ENCODE data around the gene TMEM43.

The TMEM43 gene

DNA sequence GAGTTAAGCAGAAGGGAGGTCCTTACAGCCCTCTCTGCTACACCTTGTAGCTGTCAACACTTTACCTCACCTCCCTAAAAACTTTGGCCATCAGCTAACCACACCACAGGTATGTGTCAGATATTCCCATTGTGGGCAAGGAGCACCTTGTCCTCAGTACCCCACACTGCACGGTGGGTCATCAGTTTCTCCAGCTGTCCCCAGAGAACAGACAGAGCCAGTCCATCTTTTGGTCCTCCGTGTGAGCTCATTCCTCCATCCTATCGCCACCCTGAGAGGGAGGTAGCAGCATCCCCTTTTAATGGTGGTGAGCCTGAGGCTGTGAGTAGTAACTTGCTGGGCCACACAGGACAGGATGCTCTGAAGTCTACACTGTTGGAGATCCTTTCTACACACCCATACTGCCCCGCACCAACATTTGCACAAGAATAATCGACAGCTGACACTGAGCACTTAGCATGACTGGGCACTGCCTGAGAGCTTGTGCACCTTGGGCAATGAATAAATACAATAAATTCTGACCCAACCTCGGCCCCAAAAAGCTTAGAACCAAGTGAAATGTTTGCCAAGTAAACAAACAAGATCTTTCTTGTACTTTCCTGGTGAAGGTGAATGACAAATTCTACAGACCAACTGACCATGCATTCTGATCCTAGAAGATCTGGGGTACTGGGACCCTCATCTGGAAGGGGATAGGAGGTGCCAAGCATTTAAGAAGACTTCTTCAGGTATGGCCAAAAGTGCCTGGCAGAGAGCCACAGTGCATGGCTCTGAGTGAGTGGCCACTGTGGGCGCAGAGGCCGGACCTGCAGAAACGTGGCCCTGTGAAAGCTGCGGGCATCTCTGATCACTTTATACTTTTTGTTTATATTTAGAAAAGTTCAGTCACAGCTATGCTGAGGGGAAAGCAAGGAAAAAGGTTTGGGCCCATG lies 7.1 kb upstream of the TMEM43 start:
- H3K27me3 ChIP-seq (ENCODE audit: insufficient read depth, poor library complexity, severe bottlenecking), result no peaks in the 10 kb centered on the region
- DNase-seq (ENCODE audit: low read depth in 1 of 2, low spot score in 1 of 2), result no peak
- no peak overlapping the region for H3K27ac ChIP-seq (replicated peaks)
- TF ChIP-seq, protein P1, sequence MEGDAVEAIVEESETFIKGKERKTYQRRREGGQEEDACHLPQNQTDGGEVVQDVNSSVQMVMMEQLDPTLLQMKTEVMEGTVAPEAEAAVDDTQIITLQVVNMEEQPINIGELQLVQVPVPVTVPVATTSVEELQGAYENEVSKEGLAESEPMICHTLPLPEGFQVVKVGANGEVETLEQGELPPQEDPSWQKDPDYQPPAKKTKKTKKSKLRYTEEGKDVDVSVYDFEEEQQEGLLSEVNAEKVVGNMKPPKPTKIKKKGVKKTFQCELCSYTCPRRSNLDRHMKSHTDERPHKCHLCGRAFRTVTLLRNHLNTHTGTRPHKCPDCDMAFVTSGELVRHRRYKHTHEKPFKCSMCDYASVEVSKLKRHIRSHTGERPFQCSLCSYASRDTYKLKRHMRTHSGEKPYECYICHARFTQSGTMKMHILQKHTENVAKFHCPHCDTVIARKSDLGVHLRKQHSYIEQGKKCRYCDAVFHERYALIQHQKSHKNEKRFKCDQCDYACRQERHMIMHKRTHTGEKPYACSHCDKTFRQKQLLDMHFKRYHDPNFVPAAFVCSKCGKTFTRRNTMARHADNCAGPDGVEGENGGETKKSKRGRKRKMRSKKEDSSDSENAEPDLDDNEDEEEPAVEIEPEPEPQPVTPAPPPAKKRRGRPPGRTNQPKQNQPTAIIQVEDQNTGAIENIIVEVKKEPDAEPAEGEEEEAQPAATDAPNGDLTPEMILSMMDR (IDR thresholded peaks at IDR 0.05; ENCODE audit: insufficient read depth, low read length), result no peak
- TF ChIP-seq, protein P2, sequence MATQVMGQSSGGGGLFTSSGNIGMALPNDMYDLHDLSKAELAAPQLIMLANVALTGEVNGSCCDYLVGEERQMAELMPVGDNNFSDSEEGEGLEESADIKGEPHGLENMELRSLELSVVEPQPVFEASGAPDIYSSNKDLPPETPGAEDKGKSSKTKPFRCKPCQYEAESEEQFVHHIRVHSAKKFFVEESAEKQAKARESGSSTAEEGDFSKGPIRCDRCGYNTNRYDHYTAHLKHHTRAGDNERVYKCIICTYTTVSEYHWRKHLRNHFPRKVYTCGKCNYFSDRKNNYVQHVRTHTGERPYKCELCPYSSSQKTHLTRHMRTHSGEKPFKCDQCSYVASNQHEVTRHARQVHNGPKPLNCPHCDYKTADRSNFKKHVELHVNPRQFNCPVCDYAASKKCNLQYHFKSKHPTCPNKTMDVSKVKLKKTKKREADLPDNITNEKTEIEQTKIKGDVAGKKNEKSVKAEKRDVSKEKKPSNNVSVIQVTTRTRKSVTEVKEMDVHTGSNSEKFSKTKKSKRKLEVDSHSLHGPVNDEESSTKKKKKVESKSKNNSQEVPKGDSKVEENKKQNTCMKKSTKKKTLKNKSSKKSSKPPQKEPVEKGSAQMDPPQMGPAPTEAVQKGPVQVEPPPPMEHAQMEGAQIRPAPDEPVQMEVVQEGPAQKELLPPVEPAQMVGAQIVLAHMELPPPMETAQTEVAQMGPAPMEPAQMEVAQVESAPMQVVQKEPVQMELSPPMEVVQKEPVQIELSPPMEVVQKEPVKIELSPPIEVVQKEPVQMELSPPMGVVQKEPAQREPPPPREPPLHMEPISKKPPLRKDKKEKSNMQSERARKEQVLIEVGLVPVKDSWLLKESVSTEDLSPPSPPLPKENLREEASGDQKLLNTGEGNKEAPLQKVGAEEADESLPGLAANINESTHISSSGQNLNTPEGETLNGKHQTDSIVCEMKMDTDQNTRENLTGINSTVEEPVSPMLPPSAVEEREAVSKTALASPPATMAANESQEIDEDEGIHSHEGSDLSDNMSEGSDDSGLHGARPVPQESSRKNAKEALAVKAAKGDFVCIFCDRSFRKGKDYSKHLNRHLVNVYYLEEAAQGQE (IDR thresholded peaks at IDR 0.05; ENCODE audit: insufficient replicate concordance, low read depth), result no peak
- TF ChIP-seq SPI1 (IDR thresholded peaks at IDR 0.05; ENCODE audit: borderline replicate concordance, low read depth) (no peak), GABPA (IDR thresholded peaks at IDR 0.05; ENCODE audit: low read depth) (no peak), POLR2AphosphoS5 (IDR thresholded peaks at IDR 0.05; ENCODE audit: low read depth) (no peak)
- H3K4me3 ChIP-seq (replicated peaks; ENCODE audit: insufficient read depth, low read length), result no peak overlapping the region

DNA sequence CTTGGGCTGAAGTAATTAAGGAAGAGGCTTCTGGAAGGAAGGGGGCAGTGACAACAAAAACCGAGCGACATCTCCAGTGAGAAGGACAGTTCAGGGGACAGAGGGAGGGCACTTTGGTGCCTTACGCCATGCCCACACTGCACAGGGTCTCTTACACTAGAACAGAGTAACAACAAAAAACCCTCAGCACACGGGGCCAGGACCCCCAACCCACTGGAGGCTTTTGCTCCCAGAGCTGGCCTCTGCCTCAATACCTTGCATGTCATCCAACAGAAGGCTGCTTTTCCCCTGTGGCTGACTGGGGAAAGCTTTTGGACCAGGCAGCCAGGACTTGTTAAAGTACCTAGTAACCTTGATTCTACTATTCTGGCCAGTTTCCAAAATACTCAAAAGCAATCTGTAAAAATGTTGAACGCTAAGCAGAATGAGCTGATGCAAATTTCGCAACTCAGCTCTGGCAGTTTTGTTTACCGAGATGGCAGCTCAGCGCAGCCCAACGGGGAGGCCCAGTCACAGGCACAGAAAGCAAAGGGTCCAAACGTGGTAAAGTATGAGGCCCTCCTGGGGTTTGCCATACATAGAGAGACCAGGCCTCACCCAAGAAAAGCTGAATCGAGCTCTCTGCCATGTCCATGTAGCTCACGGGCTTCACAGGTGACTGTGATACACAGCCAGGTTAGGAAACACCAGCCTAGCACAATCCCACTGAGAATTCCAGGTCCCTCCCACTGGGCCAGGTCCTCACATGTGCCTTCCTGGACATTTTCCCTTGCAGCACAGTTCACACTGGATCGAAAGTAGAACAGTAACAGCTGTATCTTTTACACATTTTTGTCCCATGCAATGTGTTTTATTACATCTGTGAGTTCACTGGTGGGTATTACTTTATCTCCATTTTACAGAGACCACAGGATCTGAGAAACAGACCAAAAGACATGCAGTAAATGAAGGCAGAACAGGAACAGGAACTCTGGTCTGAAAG lies 6.2 kb upstream of the TMEM43 start:
- TF ChIP-seq, protein P1 (IDR thresholded peaks at IDR 0.05; ENCODE audit: insufficient read depth, low read length), result no peak
- TF ChIP-seq POLR2AphosphoS5 (IDR thresholded peaks at IDR 0.05; ENCODE audit: low read depth) (no peak), GABPA (IDR thresholded peaks at IDR 0.05; ENCODE audit: low read depth) (no peak), SPI1 (IDR thresholded peaks at IDR 0.05; ENCODE audit: borderline replicate concordance, low read depth) (no peak)
- TF ChIP-seq, protein P2 (IDR thresholded peaks at IDR 0.05; ENCODE audit: insufficient replicate concordance, low read depth), result no peak
- no peaks in the 10 kb centered on the region for H3K27me3 ChIP-seq (ENCODE audit: insufficient read depth, poor library complexity, severe bottlenecking)
- DNase-seq (ENCODE audit: low read depth in 1 of 2, low spot score in 1 of 2), result no peak
- no peak overlapping the region for H3K4me3 ChIP-seq (replicated peaks; ENCODE audit: insufficient read depth, low read length)
- no peak overlapping the region for H3K27ac ChIP-seq (replicated peaks)

DNA sequence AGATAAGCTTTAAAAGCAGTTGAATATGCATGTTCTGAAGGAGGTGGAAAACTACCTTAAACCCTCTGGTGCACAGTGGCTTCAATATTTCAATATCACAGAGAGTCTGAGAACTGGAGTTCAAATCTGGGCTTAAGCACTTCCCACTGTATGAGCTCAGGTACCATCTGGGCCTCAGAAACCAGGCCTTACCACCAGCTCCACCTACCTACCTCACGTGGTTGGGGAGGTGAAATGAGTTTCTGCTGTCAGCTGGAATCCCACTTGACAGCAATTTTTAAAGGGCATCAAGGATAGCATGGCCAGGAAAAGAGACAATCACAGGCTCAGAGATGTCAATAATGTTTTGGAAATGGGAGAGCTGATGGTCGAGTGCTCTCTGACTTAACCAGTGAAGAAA lies 5.2 kb upstream of the TMEM43 start:
- no peak overlapping the region for H3K27ac ChIP-seq (replicated peaks)
- DNase-seq (ENCODE audit: low read depth in 1 of 2, low spot score in 1 of 2), result no peak
- TF ChIP-seq, protein P1 (IDR thresholded peaks at IDR 0.05; ENCODE audit: insufficient read depth, low read length), result no peak
- TF ChIP-seq POLR2AphosphoS5 (IDR thresholded peaks at IDR 0.05; ENCODE audit: low read depth) (no peak), SPI1 (IDR thresholded peaks at IDR 0.05; ENCODE audit: borderline replicate concordance, low read depth) (no peak), GABPA (IDR thresholded peaks at IDR 0.05; ENCODE audit: low read depth) (no peak)
- TF ChIP-seq, protein P2 (IDR thresholded peaks at IDR 0.05; ENCODE audit: insufficient replicate concordance, low read depth), result no peak
- no peaks in the 10 kb centered on the region for H3K27me3 ChIP-seq (ENCODE audit: insufficient read depth, poor library complexity, severe bottlenecking)
- no peak overlapping the region for H3K4me3 ChIP-seq (replicated peaks; ENCODE audit: insufficient read depth, low read length)

Data from HL-60 (cell line).